Transverse colon (tissue), 4 donors: ENCODE data around the gene CORO1A. TPM values are rescaled to one million over a fixed set of nuclear protein-coding genes. Genes with fewer than 3 reads are reported as not detected.
"Not testable (repeated sequence)": the region's sequence is repeated elsewhere in the genome, so short reads cannot be mapped to it uniquely, and the experiment has no call there.

ENCODE experiments used
- DNase-seq: peaks from one replicate; pipeline ENCODE4 v3.0.0-alpha.2; 2019
- H3K27ac ChIP-seq, 4 donors: fragments of 200-600 bp; sonication (generic); 2 replicates each; pipeline ENCODE4 v1.5.1; 2016 to 2018; ENCODE audit warnings: inconsistent platforms in 4 of 4
- H3K27me3 ChIP-seq: fragments of 200-600 bp; sonication (generic); 2 replicates; pipeline ENCODE4 v1.5.1; 2017; ENCODE audit warnings: inconsistent platforms
- H3K36me3 ChIP-seq, 4 donors: fragments of 200-600 bp; sonication (generic); 2 replicates each; pipeline ENCODE4 v1.5.1; 2017 to 2019; ENCODE audit warnings: inconsistent platforms in 4 of 4
- H3K4me1 ChIP-seq, 4 donors: fragments of 200-600 bp; sonication (generic); 2 replicates each; pipeline ENCODE4 v1.5.1; 2017 to 2020; ENCODE audit warnings: inconsistent platforms in 4 of 4
- H3K4me3 ChIP-seq, 4 donors: fragments of 200-600 bp; sonication (generic); 1 replicate in 1 of 4; 2 replicates in 3 of 4; pipeline versions ENCODE4 v1.5.1 to v1.6.1; 2017 to 2019; ENCODE audit warnings: inconsistent platforms in 4 of 4
- H3K9me3 ChIP-seq, 2 donors: fragments of 200-600 bp; sonication (generic); 2 replicates each; pipeline ENCODE4 v1.5.1; 2017 to 2019; ENCODE audit warnings: inconsistent platforms in 2 of 2
- EP300 ChIP-seq: sonication (generic); formaldehyde crosslinking; IDR thresholded peaks from one replicate; pipeline ENCODE4 v1.6.1; 2017; ENCODE audit warnings: antibody characterized with exemption, low read depth
- POLR2A ChIP-seq: fragments of 450-650 bp; IDR thresholded peaks from one replicate; pipeline ENCODE4 v1.6.1; 2016; ENCODE audit warnings: antibody characterized with exemption, mild to moderate bottlenecking, moderate library complexity
- POLR2AphosphoS5 ChIP-seq, 3 donors: sonication (generic); formaldehyde crosslinking; IDR thresholded peaks; one replicate each; pipeline ENCODE4 v1.6.1; 2016; ENCODE audit warnings: antibody characterized with exemption in 3 of 3
- WGBS, 2 donors: methylation state at CpG; one replicate each; pipeline ENCODE4 v1.1.5; 2018; ENCODE audit warnings: low coverage in 1 of 2; 5-methylcytosine and 5-hydroxymethylcytosine counted together
- in situ Hi-C, 4 donors: fragments of 200-750 bp; cut with MboI; loops; one replicate each; pipeline versions ENCODE4 v1.15.0 to v1.15.1; 2017; ENCODE audit warnings: low sequenced_read_pairs in 3 of 4, low pct_ligation_motif_present in 1 of 4, low pct_unique_long_range_greater_than_20kb in 1 of 4
- intact Hi-C: fragments of 100-400 bp; cut with DNase I; formaldehyde crosslinking; loops from one replicate; pipeline ENCODE4 v1.15.1; 2023; ENCODE audit warnings: low total_unique reads
- total RNA-seq, 4 donors: library from RNA; depleted of rRNA; stranded (reverse); fragments of >200 nt; gene quantifications; one replicate each; pipeline ENCODE4 v1.1.0, GENCODE V29; 2016
- TF ChIP-seq, protein P1 (sequence below), 5 experiments: fragments of 200-600 bp in 3 of 5; fragments of 450-650 bp in 2 of 5; sonication (generic) in 3 of 5; IDR thresholded peaks; 1 replicate in 2 of 5; 2 replicates in 3 of 5; pipeline ENCODE4 v1.5.1; 2016 to 2017; ENCODE audit warnings: antibody characterized with exemption in 5 of 5, inconsistent platforms in 3 of 5, mild to moderate bottlenecking in 2 of 5, moderate library complexity in 1 of 5

CORO1A gene
- total RNA-seq, 4 donors from 2014 or later: 5.6 to 30.2 (median 24.0) TPM

DNA sequence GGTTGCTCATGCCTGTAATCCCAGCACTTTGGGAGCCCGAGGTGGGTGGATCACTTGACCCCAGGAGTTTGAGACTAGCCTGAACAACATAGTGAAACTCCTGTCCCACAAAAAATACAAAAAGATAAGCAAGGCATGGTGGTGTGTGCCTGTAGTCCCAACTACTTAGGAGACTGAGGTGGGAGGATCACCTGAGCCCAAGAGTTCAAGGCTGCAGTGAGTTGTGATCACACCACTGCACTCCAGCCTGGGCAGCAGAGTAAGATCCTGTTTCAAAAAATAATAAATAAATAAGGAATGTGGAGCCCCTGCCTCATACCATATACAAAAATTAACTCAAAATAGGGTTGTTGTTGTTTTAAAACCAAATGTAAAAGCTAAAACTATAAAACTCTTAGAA, 26.2 kb upstream of the CORO1A start:
- in situ Hi-C loops (loop anchor here in 1 of 4 donors (25.0 kb wide), 1 partner anchor 495 kb away; the partner anchor contains the start of gene SPN), intact Hi-C loops (no loop called here)
- no peak overlapping the region for H3K27ac ChIP-seq
- H3K9me3 ChIP-seq: no peaks in the 10 kb centered on the region
- H3K27me3 ChIP-seq: no peaks in the 10 kb centered on the region
- DNase-seq: no peak
- no peak for TF ChIP-seq EP300
- WGBS, 2 donors: 63% methylated on average over 1 of the region's 1 CpG; no CpG with 5 or more reads in 1 of the 2 donors
- no peaks in the 10 kb centered on the region for H3K4me1 ChIP-seq
- no peaks in the 10 kb centered on the region for H3K36me3 ChIP-seq
- H3K4me3 ChIP-seq: no peak overlapping the region

DNA sequence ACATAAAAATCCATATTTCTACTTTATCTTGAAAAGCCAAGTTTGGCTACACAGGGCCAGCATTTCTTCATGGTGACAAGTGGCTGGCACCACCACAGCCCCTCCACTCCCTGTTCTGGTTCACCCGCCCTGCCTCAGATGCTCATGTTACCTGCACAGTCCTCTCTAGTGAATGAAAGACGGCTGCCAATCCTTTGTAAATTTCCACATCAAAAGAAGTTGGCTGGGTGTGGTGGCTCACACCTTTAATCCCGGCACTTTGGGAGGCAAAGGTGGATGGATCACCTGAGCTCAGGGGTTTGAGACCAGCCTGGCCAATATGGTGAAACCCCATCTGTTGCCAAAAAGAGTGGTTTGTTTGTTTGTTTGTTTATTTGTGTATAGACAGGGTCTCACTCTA, 19.9 kb upstream of the CORO1A start:
- no peak for DNase-seq
- no peaks in the 10 kb centered on the region for H3K27me3 ChIP-seq
- in situ Hi-C loops (loop anchor here in 1 of 4 donors (25.0 kb wide), 1 partner anchor 501 kb away; the partner anchor contains the start of gene SPN), intact Hi-C loops (no loop called here)
- no peak overlapping the region for H3K27ac ChIP-seq
- no peaks in the 10 kb centered on the region for H3K9me3 ChIP-seq
- H3K4me3 ChIP-seq: no peak overlapping the region
- 54% methylated on average over 3 of the region's 3 CpGs; no CpG with 5 or more reads in 1 of the 2 donors for WGBS, 2 donors
- H3K36me3 ChIP-seq: no peaks in the 10 kb centered on the region
- TF ChIP-seq EP300 (no peak), POLR2AphosphoS5 (IDR thresholded peaks at IDR 0.05) (no peak), POLR2A (no peak)
- TF ChIP-seq, protein P1, sequence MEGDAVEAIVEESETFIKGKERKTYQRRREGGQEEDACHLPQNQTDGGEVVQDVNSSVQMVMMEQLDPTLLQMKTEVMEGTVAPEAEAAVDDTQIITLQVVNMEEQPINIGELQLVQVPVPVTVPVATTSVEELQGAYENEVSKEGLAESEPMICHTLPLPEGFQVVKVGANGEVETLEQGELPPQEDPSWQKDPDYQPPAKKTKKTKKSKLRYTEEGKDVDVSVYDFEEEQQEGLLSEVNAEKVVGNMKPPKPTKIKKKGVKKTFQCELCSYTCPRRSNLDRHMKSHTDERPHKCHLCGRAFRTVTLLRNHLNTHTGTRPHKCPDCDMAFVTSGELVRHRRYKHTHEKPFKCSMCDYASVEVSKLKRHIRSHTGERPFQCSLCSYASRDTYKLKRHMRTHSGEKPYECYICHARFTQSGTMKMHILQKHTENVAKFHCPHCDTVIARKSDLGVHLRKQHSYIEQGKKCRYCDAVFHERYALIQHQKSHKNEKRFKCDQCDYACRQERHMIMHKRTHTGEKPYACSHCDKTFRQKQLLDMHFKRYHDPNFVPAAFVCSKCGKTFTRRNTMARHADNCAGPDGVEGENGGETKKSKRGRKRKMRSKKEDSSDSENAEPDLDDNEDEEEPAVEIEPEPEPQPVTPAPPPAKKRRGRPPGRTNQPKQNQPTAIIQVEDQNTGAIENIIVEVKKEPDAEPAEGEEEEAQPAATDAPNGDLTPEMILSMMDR (IDR thresholded peaks at IDR 0.05): no peak
- H3K4me1 ChIP-seq: peaks cover 0 to 3% (median 0%) of the 10 kb centered on the region in 4 donors

DNA sequence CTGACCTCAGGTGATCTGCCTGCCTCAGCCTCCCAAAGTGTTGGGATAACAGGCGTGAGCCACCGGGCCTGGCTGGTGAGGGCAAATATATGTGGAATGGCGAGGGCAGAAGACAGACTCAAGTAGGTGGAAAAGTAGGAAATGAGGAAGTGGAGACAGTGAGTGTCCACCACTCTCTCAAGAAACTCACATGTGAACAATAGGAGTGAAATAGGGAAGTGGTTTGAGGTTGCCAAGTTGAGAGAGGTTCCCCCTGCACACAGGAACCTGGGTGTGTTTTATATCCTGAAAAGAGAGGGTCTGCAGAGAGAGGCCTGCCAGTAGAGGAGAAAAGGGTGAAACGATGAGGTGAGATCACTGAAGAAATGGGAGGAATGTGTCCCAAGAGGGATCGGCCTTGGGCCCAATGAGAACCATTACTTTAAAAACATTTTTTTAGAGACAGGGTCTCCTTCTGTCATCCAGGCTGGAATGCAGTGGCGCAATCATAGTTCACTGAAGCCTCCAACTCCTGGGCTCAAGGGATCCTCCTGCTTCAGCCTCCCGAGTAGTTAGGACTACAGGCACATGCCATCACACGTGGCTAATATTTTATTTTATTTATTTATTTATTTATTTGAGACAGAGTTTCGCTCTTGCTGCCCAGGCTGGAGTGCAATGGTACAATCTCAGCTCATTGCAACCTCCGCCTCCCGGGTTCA, 17.1 kb upstream of the CORO1A start:
- intact Hi-C loops (no loop called here), in situ Hi-C loops (loop anchor here in 1 of 4 donors (25.0 kb wide), 1 partner anchor 504 kb away; the partner anchor contains the start of gene SPN)
- peaks cover 0 to 3% (median 0%) of the 10 kb centered on the region in 4 donors for H3K4me1 ChIP-seq
- no peak overlapping the region for H3K4me3 ChIP-seq
- no peaks in the 10 kb centered on the region for H3K36me3 ChIP-seq
- TF ChIP-seq, protein P1 (IDR thresholded peaks at IDR 0.05): no peak
- no peak for TF ChIP-seq POLR2AphosphoS5 (IDR thresholded peaks at IDR 0.05)
- TF ChIP-seq EP300: no peak
- TF ChIP-seq POLR2A: no peak
- no peaks in the 10 kb centered on the region for H3K9me3 ChIP-seq
- H3K27ac ChIP-seq: no peak overlapping the region
- WGBS, 2 donors: 84 to 93% methylated on average over 9 to 11 of the region's 11 CpGs
- DNase-seq: no peak
- no peaks in the 10 kb centered on the region for H3K27me3 ChIP-seq

DNA sequence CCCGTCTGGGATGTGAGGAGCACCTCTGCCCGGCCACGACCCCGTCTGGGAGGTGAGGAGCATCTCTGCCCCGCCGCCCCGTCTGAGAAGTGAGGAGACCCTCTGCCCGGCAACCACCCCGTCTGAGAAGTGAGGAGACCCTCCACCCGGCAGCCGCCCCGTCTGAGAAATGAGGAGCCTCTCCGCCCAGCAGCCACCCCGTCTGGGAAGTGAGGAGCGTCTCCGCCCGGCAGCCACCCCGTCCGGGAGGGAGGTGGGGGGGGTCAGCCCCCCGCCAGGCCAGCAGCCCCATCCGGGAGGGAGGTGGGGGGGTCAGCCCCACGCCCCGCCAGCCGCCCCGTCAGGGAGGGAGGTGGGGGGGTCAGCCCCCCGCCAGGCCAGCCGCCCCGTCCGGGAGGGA, 14.7 kb upstream of the CORO1A start:
- intact Hi-C loops, H3K27me3 ChIP-seq, DNase-seq, H3K36me3 ChIP-seq, H3K27ac ChIP-seq, H3K4me3 ChIP-seq, H3K9me3 ChIP-seq, H3K4me1 ChIP-seq: not testable (repeated sequence)
- in situ Hi-C loops: loop anchor here in 1 of 4 donors (25.0 kb wide), 1 partner anchor 506 kb away; the partner anchor contains the start of gene SPN
- WGBS, 2 donors: no CpG with 5 or more reads among the region's 29 CpGs

DNA sequence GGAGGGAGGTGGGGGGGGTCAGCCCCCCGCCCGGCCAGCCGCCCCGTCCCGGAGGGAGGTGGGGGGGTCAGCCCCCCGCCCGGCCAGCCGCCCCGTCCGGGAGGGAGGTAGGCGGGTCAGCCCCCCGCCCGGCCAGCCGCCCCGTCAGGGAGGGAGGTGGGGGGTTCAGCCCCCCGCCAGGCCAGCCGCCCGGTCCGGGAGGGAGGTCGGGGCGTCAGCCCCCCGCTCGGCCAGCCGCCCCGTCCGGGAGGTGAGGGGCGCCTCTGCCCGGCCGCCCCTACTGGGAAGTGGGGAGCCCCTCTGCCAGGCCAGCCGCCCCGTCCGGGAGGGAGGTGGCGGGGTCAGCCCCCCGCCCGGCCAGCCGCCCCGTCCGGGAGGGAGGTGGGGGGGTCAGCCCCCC, 14.0 kb upstream of the CORO1A start:
- H3K4me3 ChIP-seq, H3K4me1 ChIP-seq, DNase-seq, H3K27ac ChIP-seq, intact Hi-C loops, H3K36me3 ChIP-seq, H3K9me3 ChIP-seq, H3K27me3 ChIP-seq: not testable (repeated sequence)
- in situ Hi-C loops: loop anchor here in 1 of 4 donors (25.0 kb wide), 1 partner anchor 507 kb away; the partner anchor contains the start of gene SPN
- whole genome bisulfite sequencing, 2 donors: no CpG with 5 or more reads among the region's 38 CpGs

DNA sequence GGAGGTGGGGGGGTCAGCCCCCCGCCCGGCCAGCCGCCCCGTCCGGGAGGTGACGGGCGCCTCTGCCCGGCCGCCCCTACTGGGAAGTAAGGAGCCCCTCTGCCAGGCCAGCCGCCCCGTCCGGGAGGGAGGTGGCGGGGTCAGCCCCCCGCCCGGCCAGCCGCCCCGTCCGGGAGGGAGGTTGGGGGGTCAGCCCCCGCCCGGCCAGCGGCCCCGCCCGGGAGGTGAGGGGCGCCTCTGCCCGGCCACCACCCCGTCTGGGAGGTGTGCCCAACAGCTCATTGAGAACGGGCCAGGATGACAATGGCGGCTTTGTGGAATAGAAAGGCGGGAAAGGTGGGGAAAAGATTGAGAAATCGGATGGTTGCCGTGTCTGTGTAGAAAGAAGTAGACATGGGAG, 13.3 kb upstream of the CORO1A start:
- H3K36me3 ChIP-seq, H3K4me1 ChIP-seq, intact Hi-C loops, DNase-seq, H3K4me3 ChIP-seq, H3K9me3 ChIP-seq, H3K27ac ChIP-seq, H3K27me3 ChIP-seq: not testable (repeated sequence)
- in situ Hi-C loops: loop anchor here in 1 of 4 donors (25.0 kb wide), 1 partner anchor 508 kb away; the partner anchor contains the start of gene SPN
- WGBS, 2 donors: no CpG with 5 or more reads among the region's 31 CpGs
